Glutamatergic neuron (in vitro differentiated cells): Measurements from ENCODE around the gene HTR1A. TPM values are rescaled to one million over a fixed set of nuclear protein-coding genes. Genes with fewer than 3 reads are reported as not detected.

ENCODE experiments used
- DNase-seq: peaks from one replicate; pipeline ENCODE4 v3.0.0; 2022
- H3K27ac Mint-ChIP-seq: one replicate; pipeline ENCODE4 v1.8.0; 2020; ENCODE audit warnings: mild to moderate bottlenecking, mixed read lengths, inconsistent platforms; ENCODE audit not compliant: unreplicated experiment
- H3K27me3 Mint-ChIP-seq: one replicate; pipeline ENCODE4 v1.8.0; 2020; ENCODE audit warnings: mild to moderate bottlenecking, moderate library complexity, mixed read lengths, inconsistent platforms; ENCODE audit not compliant: unreplicated experiment
- H3K36me3 Mint-ChIP-seq: one replicate; pipeline ENCODE4 v1.8.0; 2020; ENCODE audit warnings: mild to moderate bottlenecking, mixed read lengths, inconsistent platforms; ENCODE audit not compliant: unreplicated experiment
- H3K4me1 Mint-ChIP-seq: one replicate; pipeline ENCODE4 v1.8.0; 2020; ENCODE audit warnings: mild to moderate bottlenecking, low read depth, mixed read lengths, inconsistent platforms; ENCODE audit not compliant: unreplicated experiment
- H3K4me3 Mint-ChIP-seq: one replicate; pipeline ENCODE4 v1.8.0; 2020; ENCODE audit warnings: mild to moderate bottlenecking, mixed read lengths, inconsistent platforms; ENCODE audit not compliant: unreplicated experiment
- H3K9me3 Mint-ChIP-seq: one replicate; pipeline ENCODE4 v1.8.0; 2020; ENCODE audit warnings: mild to moderate bottlenecking, moderate library complexity, mixed read lengths, inconsistent platforms; ENCODE audit not compliant: unreplicated experiment
- CTCF ChIP-seq: fragments of 200-600 bp; sonication (generic); IDR thresholded peaks from one replicate; pipeline ENCODE4 v1.5.0; 2021; ENCODE audit not compliant: partially characterized antibody, unreplicated experiment
- total RNA-seq: library from RNA; stranded (reverse); fragmentation: NEBNext Ultra II Directional; extraction: Animal tissue kit (Norgen Biotek cat#: 25700); gene quantifications from one replicate; pipeline ENCODE4 v1.2.1, GENCODE V29; 2021; ENCODE audit not compliant: unreplicated experiment

HTR1A gene
- total RNA-seq, 1 donor from 2014 or later: 1.2 TPM

- Mint-ChIP-seq H3K4me3 (peak overlapping the region; percentile 60), H3K9me3 (peaks cover 5% of the 10 kb centered on the region), H3K36me3 (no peaks in the 10 kb centered on the region), H3K4me1 (peaks cover 33% of the 10 kb centered on the region), H3K27ac (peak overlapping the region; percentile 81), H3K27me3 (peaks cover 2% of the 10 kb centered on the region)
- DNase-seq: peak; percentile 52
- no peak for TF ChIP-seq CTCF
Observed at GRCh38 chr5:63931836-63932235, 30.4 kb downstream of the HTR1A start.

- TF ChIP-seq CTCF: no peak
- H3K9me3 Mint-ChIP-seq: peaks cover 5% of the 10 kb centered on the region
- no peaks in the 10 kb centered on the region for H3K36me3 Mint-ChIP-seq
- H3K4me3 Mint-ChIP-seq: no peak overlapping the region
- no peak for DNase-seq
- H3K4me1 Mint-ChIP-seq: peaks cover 30% of the 10 kb centered on the region
- no peak overlapping the region for H3K27ac Mint-ChIP-seq
- peaks cover 2% of the 10 kb centered on the region for H3K27me3 Mint-ChIP-seq
Observed at GRCh38 chr5:63928451-63928850, 33.8 kb downstream of the HTR1A start.

- Mint-ChIP-seq H3K27me3 (no peaks in the 10 kb centered on the region), H3K9me3 (no peaks in the 10 kb centered on the region), H3K36me3 (no peaks in the 10 kb centered on the region), H3K27ac (no peak overlapping the region), H3K4me1 (peaks cover 8% of the 10 kb centered on the region), H3K4me3 (no peak overlapping the region)
- TF ChIP-seq CTCF: no peak
- DNase-seq: no peak
Observed at GRCh38 chr5:63923914-63924313, 38.3 kb downstream of the HTR1A start.

- H3K4me1 Mint-ChIP-seq: no peaks in the 10 kb centered on the region
- H3K27ac Mint-ChIP-seq: no peak overlapping the region
- no peak for TF ChIP-seq CTCF
- H3K9me3 Mint-ChIP-seq: no peaks in the 10 kb centered on the region
- no peaks in the 10 kb centered on the region for H3K27me3 Mint-ChIP-seq
- no peaks in the 10 kb centered on the region for H3K36me3 Mint-ChIP-seq
- no peak overlapping the region for H3K4me3 Mint-ChIP-seq
- DNase-seq: no peak
Observed at GRCh38 chr5:63919763-63920478, 42.3 kb downstream of the HTR1A start.

GRCh38 chr5:63916786-63917185, 45.5 kb downstream of the HTR1A start:
- no peak overlapping the region for H3K4me3 Mint-ChIP-seq

More at GRCh38 chr5:63916786-63917185, 45.5 kb downstream of the HTR1A start:
- Mint-ChIP-seq H3K27me3 (no peaks in the 10 kb centered on the region), H3K9me3 (no peaks in the 10 kb centered on the region), H3K27ac (no peak overlapping the region), H3K4me1 (no peaks in the 10 kb centered on the region), H3K36me3 (no peaks in the 10 kb centered on the region)
- DNase-seq: no peak
- no peak for TF ChIP-seq CTCF
